Measurements from ENCODE around the gene MRPS6. TPM values are rescaled to one million over a fixed set of nuclear protein-coding genes. Genes with fewer than 3 reads are reported as not detected.

MRPS6 gene
- total and polyA plus RNA-seq, 2 of the 4 experiments (the other 2 are of a cell fraction) = 7.5 to 35.1 TPM

DNA sequence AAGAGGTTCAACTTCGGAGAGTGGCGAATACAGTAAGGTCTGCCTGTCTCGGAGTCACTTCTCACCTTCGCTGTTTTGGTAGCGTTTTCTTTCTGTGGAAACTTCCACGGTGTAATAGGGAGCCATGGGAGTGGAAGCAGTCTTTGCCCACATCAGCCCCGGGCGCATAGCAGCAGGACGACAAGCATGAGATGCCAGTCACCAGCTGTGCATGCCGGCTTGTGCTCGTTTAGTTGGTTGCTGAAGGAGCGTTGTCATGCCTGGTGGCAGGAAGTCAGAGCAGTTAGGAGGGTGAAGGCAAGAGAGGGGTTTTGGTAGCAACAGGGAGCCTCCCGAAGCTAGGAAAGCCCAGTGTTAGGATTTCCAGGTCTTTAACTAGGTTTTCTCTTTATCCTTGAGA is 58.8 kb downstream of the MRPS6 start:
- TF ChIP-seq, protein P1, sequence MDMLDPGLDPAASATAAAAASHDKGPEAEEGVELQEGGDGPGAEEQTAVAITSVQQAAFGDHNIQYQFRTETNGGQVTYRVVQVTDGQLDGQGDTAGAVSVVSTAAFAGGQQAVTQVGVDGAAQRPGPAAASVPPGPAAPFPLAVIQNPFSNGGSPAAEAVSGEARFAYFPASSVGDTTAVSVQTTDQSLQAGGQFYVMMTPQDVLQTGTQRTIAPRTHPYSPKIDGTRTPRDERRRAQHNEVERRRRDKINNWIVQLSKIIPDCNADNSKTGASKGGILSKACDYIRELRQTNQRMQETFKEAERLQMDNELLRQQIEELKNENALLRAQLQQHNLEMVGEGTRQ (IDR thresholded peaks at IDR 0.05; ENCODE audit: low read depth, low read length) = no peak
- TF ChIP-seq, protein P2, sequence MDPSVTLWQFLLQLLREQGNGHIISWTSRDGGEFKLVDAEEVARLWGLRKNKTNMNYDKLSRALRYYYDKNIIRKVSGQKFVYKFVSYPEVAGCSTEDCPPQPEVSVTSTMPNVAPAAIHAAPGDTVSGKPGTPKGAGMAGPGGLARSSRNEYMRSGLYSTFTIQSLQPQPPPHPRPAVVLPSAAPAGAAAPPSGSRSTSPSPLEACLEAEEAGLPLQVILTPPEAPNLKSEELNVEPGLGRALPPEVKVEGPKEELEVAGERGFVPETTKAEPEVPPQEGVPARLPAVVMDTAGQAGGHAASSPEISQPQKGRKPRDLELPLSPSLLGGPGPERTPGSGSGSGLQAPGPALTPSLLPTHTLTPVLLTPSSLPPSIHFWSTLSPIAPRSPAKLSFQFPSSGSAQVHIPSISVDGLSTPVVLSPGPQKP (IDR thresholded peaks at IDR 0.05; ENCODE audit: borderline replicate concordance, low read depth, low read length) = no peak
- TF ChIP-seq RAD21 (IDR thresholded peaks at IDR 0.05; ENCODE audit: low read length) = no peak
- H3K36me3 ChIP-seq (ENCODE audit: control insufficient read depth, insufficient read depth, low read length) = peaks cover 9% of the 10 kb centered on the region
- in situ Hi-C loops (cut with MboI; ENCODE audit: low sequenced_read_pairs) (no loop called here), dilution Hi-C loops (cut with HindIII; ENCODE audit: low sequenced_read_pairs, unreplicated experiment) (no loop called here), intact Hi-C loops (cut with micrococcal nuclease) (no loop called here)
- H3K27ac ChIP-seq (ENCODE audit: insufficient read depth, low read length) = no peak overlapping the region
- H3K23ac ChIP-seq (ENCODE audit: low read depth, low read length) = no peak overlapping the region
- peaks cover 27% of the 10 kb centered on the region for H3K9me1 ChIP-seq (ENCODE audit: insufficient read depth, low read length)
- H4K91ac ChIP-seq (ENCODE audit: insufficient read depth, low read depth, low read length) = no peak overlapping the region
- H3K4ac ChIP-seq (ENCODE audit: low read depth, low read length) = no peak overlapping the region
- POLR2A ChIA-PET (ENCODE audit: unreplicated experiment) = no interaction called here
- H3K56ac ChIP-seq (ENCODE audit: extremely low read depth, insufficient read depth, low read length) = no peak overlapping the region
- peaks cover 26% of the 10 kb centered on the region for H3K4me1 ChIP-seq (ENCODE audit: control insufficient read depth, insufficient read depth, low read length)
- CTCF ChIA-PET = no interaction called here
- H2BK5ac ChIP-seq (ENCODE audit: low read depth, low read length, poor library complexity, severe bottlenecking) = no peak overlapping the region
- H3K4me2 ChIP-seq (ENCODE audit: low read depth, low read length) = no peak overlapping the region
- DNase-seq (no peak), ATAC-seq (ENCODE audit: low read depth) (no peak)
- no peak overlapping the region for H2BK15ac ChIP-seq (ENCODE audit: low read depth, low read length)
- no peaks in the 10 kb centered on the region; the same call in 1 of the 2 replicates for H4K20me1 ChIP-seq (ENCODE audit: insufficient read depth, low read length)
- peaks cover 37 to 73% of the 10 kb centered on the region in 2 experiments for H3K79me1 ChIP-seq (ENCODE audit: low read depth in 1 of 2, low read length in 2 of 2)
- no peak overlapping the region for H3K14ac ChIP-seq (replicated peaks; ENCODE audit: low read depth, low read length)
- H2AK9ac ChIP-seq (replicated peaks; ENCODE audit: low read depth, low read length, poor library complexity) = no peak overlapping the region
- H2BK120ac ChIP-seq (ENCODE audit: low read depth, low read length) = no peak overlapping the region
- WGBS, 2 experiments (ENCODE audit: extremely low coverage in 2 of 2, insufficient read length in 1 of 2) = 95% methylated on average over 6 of the region's 13 CpGs; no CpG with 5 or more reads in 1 of the 2 experiments
- H4K8ac ChIP-seq (ENCODE audit: low read depth in 2 of 2, low read length in 2 of 2) = no peak overlapping the region
- H3K18ac ChIP-seq (ENCODE audit: low read depth, low read length) = no peak overlapping the region
- no peaks in the 10 kb centered on the region for H3K27me3 ChIP-seq (ENCODE audit: control insufficient read depth, insufficient read depth, low read length)
- no peak overlapping the region for H2AK5ac ChIP-seq (ENCODE audit: low read depth, low read length)
- BruUV-seq (replicated peaks) = no TSS peak
- no peak overlapping the region for H4K5ac ChIP-seq (ENCODE audit: low read depth, low read length)
- no peak overlapping the region for H2BK20ac ChIP-seq (ENCODE audit: low read depth, low read length)
- no peak overlapping the region for H3K9ac ChIP-seq (ENCODE audit: low read depth, low read length)
- H3K4me3 ChIP-seq (ENCODE audit: insufficient read depth, low read depth, low read length) = no peak overlapping the region
- H3K9me3 ChIP-seq (ENCODE audit: control insufficient read depth, insufficient read depth, low read length) = no peaks in the 10 kb centered on the region
- H2AFZ ChIP-seq (replicated peaks; ENCODE audit: low read length, poor library complexity) = no peak overlapping the region
